GM12864 (cell line): ENCODE data around the gene LRRC27.
"Not testable (repeated sequence)": the region's sequence is repeated elsewhere in the genome, so short reads cannot be mapped to it uniquely, and the experiment has no call there.

Source experiments
- DNase-seq: peaks from one replicate; pipeline ENCODE4 v3.0.0-alpha.2; 2011; ENCODE audit warnings: low read depth
- H3K4me3 ChIP-seq: 2 replicates; pipeline ENCODE4 v1.5.1; 2011; ENCODE audit warnings: mild to moderate bottlenecking, low read depth, low read length, control low read depth
- CTCF ChIP-seq: IDR thresholded peaks from 2 replicates; pipeline ENCODE4 v1.5.1; 2011; ENCODE audit warnings: low read depth, mild to moderate bottlenecking, moderate library complexity, low read length, control low read depth, inconsistent platforms; ENCODE audit errors: missing control alignments

Gene LRRC27

GRCh38 chr10:132374176-132374575 lies 42.2 kb downstream of the LRRC27 start:
- TF ChIP-seq CTCF: no peak
- H3K4me3 ChIP-seq: no peak overlapping the region
- DNase-seq: no peak

GRCh38 chr10:132374612-132375011 lies 42.6 kb downstream of the LRRC27 start:
- no peak for DNase-seq
- no peak for TF ChIP-seq CTCF
- H3K4me3 ChIP-seq: no peak overlapping the region

- TF ChIP-seq CTCF: no peak
- DNase-seq: no peak
- no peak overlapping the region for H3K4me3 ChIP-seq
Measured at GRCh38 chr10:132375116-132375794, 43.3 kb downstream of the LRRC27 start.

GRCh38 chr10:132375795-132376297 lies 43.9 kb downstream of the LRRC27 start:
- no peak overlapping the region for H3K4me3 ChIP-seq
- no peak for TF ChIP-seq CTCF
- no peak for DNase-seq

GRCh38 chr10:132376394-132376851 lies 44.4 kb downstream of the LRRC27 start:
- DNase-seq: no peak
- H3K4me3 ChIP-seq: no peak overlapping the region
- no peak for TF ChIP-seq CTCF

- H3K4me3 ChIP-seq: no peak overlapping the region
- no peak for TF ChIP-seq CTCF
- DNase-seq: no peak
Measured at GRCh38 chr10:132377326-132377725, 45.3 kb downstream of the LRRC27 start.

- H3K4me3 ChIP-seq: not testable (repeated sequence)
Measured at GRCh38 chr10:132379026-132379425, 47.0 kb downstream of the LRRC27 start.

GRCh38 chr10:132380986-132381385 lies 49.0 kb downstream of the LRRC27 start:
- DNase-seq, H3K4me3 ChIP-seq: not testable (repeated sequence)

More at GRCh38 chr10:132379026-132379425, 47.0 kb downstream of the LRRC27 start:
- not testable (repeated sequence) for DNase-seq
